HG03097 (cell line): ENCODE data around the gene CTDP1.
"Not testable (repeated sequence)": the region's sequence is repeated elsewhere in the genome, so short reads cannot be mapped to it uniquely, and the experiment has no call there.

Source experiments
- ATAC-seq: cut with Tn5 transposase; IDR thresholded peaks from one replicate; pipeline ENCODE4 v1.9.1; 2021; ENCODE audit not compliant: unreplicated experiment, low FRiP score

The CTDP1 gene

DNA sequence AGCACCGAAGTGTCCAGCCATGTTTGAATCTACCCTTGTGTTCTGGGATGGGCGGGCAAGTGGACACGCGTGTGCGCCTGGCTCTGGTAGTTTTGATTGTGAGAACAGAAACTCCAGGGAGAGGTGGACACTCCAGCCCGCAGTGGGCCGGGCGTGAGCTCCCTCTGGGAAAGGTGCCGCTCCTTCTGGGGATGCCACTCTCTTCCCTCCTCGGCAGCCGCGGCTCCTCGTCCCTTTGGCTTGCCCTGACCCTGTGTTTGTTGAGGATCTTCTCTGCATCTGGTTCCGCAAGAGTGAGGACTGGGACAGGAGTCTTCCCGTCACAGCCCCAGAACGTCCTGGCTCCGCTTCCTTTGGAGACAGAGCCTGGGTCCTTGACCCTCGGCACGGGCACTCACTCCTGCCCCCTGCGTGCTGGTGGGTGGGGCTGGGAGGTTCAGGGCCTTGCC, 1.3 kb downstream of the CTDP1 start:
- ATAC-seq, result no peak

DNA sequence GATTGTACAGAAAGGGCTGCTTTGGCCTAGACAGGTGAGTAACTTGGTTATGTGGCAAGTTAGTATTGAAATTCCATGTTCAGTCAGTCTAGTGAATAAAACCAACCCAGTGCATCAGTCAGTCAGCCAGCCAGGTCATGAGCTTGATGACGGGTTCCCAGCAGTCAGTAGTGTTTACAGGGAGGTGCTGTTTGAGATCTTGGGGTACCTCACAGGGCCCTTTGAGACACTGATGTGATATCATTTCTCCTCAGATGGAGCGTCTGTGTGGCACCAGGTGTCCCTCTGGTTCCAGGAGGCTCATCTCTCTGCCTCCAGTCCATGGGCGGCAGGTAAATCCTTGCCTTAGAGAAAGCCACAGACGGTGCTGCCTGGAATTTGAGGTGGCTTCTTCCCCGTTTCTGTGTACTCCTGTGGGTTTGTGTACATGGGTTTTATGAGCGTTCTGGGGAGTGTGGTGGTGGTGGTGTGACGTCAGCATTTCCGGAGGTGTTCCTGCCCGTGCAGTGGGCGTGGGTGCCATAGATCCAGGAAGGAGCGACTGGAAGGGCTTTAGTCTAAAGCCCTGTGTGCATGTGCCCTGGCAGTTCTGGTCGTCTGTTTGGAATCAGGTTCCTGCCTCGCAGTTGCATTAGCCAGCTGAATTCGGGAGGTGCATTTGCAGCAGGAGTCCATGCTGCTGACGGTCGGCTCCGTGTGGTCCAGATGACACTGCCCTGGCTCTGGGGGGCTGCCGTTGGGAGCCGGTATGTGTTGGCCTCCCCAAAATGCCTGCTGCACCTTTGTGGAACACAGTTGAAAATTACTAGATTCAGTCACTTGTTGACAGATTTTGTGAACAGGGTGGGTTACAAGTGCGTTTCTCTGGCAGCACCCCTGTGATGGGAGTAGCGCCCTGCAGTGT, 2.1 kb downstream of the CTDP1 start:
- no peak for ATAC-seq

DNA sequence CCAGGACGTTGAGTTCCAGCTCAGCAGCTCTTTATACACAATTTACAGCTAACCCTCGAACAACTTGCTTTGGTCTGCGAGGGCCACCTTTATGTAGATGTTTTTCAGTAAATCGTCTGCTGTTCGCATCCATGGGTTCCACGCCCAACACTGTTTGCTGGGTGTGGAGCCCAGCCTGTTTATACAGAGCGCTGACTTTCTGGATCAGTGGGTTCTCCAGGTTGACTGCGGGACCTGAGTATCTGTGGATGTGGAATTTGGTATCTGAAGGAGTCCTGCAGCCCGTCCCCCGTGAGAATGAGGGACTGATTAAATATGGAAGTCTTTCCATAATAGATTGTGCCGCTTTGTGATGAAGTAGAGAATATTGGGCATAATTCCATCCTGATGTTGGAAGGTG, 2.9 kb downstream of the CTDP1 start:
- ATAC-seq, result no peak

GRCh38 chr18:79682894-79683625, 3.5 kb downstream of the CTDP1 start:
- no peak for ATAC-seq

GRCh38 chr18:79683626-79684282, 4.2 kb downstream of the CTDP1 start:
- no peak for ATAC-seq

- no peak for ATAC-seq
Measured at GRCh38 chr18:79684283-79684631, 4.7 kb downstream of the CTDP1 start.

GRCh38 chr18:79684787-79685186, 5.2 kb downstream of the CTDP1 start:
- no peak for ATAC-seq

DNA sequence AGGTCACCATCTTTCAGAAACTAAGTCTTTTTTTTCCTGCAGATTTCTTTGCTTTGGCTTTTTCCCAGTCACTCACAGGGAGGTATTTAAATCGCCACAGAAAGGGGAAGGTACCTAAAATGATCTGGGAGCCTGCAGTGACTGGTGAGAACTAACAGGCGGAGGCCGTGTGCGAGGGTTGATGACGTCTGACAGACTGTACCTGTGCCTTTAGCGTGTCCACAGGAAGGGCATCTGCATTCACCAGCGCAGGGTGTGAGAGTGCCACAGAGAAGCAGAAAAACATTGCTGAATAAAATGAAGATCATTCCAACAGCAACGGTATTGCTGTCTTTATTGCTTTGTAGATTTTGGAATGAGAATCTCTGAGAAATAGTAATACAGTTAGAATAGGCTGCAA, 5.7 kb downstream of the CTDP1 start:
- ATAC-seq, result no peak

DNA sequence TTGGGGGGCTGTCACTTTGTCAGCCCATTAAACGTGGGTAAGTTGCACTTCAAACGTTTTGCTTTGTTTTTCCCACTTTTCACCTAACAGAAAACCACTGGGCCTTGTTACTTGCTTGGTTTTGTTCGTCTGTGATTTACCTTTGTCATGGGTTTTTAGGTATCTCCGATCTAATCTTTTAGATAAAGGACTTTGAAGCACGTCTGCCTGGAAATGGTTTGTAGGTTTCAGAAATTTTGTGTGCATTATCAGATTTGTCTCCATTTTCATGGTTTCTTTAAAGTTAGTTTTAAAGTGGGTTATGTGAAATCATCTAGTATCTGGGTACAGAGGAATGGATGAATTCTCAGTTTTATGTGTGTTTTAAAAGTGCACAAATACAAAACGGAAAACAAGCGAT, 6.4 kb downstream of the CTDP1 start:
- no peak for ATAC-seq

DNA sequence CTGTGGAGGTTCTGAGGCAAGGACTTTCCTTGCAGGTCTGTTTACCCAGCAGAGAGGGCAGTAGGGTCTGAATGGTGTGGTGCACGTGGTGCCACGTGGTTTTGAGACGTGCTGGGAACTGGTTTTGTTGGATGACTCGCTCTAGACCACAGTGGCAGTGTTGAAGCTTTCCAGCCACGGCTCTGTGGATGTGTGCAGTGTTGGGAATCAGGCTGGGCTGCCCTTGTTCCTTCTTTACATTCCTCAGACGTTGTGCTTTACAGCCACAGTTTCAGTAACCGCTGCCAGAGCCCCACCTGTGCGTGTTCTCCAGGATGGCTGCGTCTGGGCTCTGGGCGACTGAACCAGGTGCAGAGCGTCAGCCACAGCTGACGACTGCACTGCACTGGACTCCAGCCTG, 8.2 kb downstream of the CTDP1 start:
- no peak for ATAC-seq

DNA sequence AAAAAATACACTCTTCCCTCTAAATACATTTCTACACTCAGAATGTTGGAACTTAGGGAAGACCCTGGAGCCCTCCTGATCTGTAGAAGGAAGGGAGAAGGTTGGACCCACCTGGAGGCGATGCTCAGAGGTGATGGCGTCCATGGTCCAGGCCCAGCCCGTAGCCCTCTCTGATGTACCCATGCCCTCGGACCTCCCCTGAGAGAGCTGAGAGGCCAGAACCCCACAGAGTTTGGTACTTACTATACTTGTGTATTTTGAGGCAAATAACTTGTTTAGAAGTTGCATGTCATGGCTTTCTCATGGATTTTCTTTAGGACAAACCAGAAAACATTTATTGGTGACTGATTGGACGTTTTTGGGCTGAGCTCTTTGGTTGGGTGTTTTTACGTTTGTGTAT, 10.5 kb downstream of the CTDP1 start:
- ATAC-seq, result no peak

DNA sequence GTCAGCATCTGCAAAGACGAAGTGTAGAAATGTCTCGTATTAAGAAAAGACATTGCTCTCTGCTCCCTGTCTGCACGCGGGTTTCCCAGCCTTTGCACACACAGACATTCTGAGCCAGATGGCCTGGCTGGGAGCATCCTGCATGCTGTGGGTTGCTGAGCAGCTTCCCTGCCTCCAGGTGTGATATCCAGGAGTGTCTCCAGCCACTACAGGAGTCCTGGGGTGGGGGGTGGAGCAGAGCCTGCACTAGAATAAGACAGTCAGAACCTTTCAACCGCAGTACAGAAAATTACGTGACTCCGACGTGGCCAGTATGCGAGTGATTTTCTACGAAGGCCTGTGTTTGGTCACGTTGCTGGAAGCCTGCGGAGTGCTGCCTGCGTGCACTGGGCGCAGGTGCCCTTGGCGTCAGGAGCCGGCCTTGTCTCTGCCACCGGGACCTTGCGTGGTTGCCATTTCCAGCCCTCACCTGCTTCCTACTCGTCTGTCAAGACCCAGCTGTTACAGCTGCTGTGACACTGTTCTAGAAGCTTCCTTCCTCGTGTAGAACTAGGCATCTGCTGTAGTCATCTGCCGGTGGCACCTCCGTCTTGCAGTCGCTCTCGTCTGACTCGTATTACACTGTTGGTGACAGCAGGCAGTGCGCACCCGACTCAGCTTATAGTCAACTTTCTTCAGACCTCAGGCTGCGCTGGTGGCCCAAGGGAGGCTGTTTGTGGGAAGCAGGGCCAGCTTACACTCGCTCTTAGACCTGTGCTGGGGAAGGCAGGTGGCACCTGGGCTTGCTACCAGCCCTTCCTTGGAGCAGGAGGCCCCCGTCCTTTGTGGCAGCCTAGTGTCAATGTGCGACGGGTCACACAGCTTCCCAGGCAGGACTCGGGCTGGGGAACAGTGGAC, 11.2 kb downstream of the CTDP1 start:
- ATAC-seq, result no peak

- ATAC-seq, result no peak
Measured at GRCh38 chr18:79692056-79692455, 12.5 kb downstream of the CTDP1 start.

DNA sequence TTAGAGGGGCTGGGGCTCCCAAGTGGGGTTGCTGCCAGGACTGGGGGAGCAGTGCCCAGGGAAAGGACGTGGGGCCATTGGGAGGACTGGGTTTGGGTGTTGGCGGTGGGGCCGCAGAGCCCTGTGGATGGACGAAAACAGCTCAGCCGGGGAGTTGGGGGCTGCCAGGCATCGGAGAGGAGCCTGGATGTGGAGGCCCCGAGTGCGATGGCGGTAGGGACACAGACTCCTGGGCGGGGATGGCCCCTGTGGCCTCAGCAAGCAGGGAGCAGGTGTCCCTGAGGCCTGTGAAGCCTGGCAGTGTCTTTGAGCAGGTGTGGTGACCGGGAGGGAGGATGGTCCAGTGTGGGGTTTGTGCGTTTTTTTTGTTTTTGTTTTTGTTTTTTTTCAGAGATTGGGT, 13.3 kb downstream of the CTDP1 start:
- ATAC-seq, result no peak

GRCh38 chr18:79693561-79694205, 14.1 kb downstream of the CTDP1 start:
- no peak for ATAC-seq

GRCh38 chr18:79694206-79694894, 14.7 kb downstream of the CTDP1 start:
- ATAC-seq, result not testable (repeated sequence)

- no peak for ATAC-seq
Measured at GRCh38 chr18:79694895-79695213, 15.3 kb downstream of the CTDP1 start.

GRCh38 chr18:79695269-79695668, 15.7 kb downstream of the CTDP1 start:
- ATAC-seq, result no peak
